Thyroid gland (tissue), 4 donors: Measurements from ENCODE around the gene PABPC1L. TPM values are rescaled to one million over a fixed set of nuclear protein-coding genes. Genes with fewer than 3 reads are reported as not detected.

Source experiments
- DNase-seq, 2 donors: peaks; one replicate each; pipeline ENCODE4 v3.0.0-alpha.2; 2019
- H3K27ac ChIP-seq, 3 donors: fragments of 200-600 bp; sonication (generic); 1 replicate in 2 of 3; 2 replicates in 1 of 3; pipeline ENCODE4 v1.5.1; 2016 to 2019; ENCODE audit warnings: mild to moderate bottlenecking in 1 of 3, moderate library complexity in 1 of 3
- H3K27me3 ChIP-seq: fragments of 200-600 bp; sonication (generic); one replicate; pipeline ENCODE4 v1.5.1; 2019
- H3K36me3 ChIP-seq, 2 donors: fragments of 200-600 bp; sonication (generic); one replicate each; pipeline ENCODE4 v1.5.1; 2016 to 2019
- H3K4me1 ChIP-seq, 2 donors: fragments of 200-600 bp; sonication (generic); one replicate each; pipeline ENCODE4 v1.5.1; 2017 to 2019
- H3K4me3 ChIP-seq, 3 donors: fragments of 200-600 bp; sonication (generic); replicated peaks in 1 of 3; 1 replicate in 2 of 3; 2 replicates in 1 of 3; pipeline ENCODE4 v1.5.1; 2016; ENCODE audit warnings: mild to moderate bottlenecking in 1 of 3
- H3K9me3 ChIP-seq: fragments of 200-600 bp; sonication (generic); one replicate; pipeline ENCODE4 v1.5.1; 2017
- CTCF ChIP-seq, 6 experiments: fragments of 200-600 bp in 3 of 6; fragments of 450-650 bp in 3 of 6; sonication (generic) in 3 of 6; IDR thresholded peaks; one replicate each; pipeline ENCODE4 v1.5.1; 2016 to 2019; ENCODE audit warnings: antibody characterized with exemption in 6 of 6, mild to moderate bottlenecking in 2 of 6, inconsistent platforms in 1 of 6, moderate library complexity in 1 of 6
- POLR2A ChIP-seq, 2 donors: fragments of 450-650 bp; IDR thresholded peaks; one replicate each; pipeline ENCODE4 v1.6.1; 2017; ENCODE audit warnings: antibody characterized with exemption in 2 of 2, mild to moderate bottlenecking in 2 of 2, moderate library complexity in 1 of 2
- WGBS, 2 donors: methylation state at CpG; one replicate each; pipeline ENCODE4 v1.1.5; 2017; 5-methylcytosine and 5-hydroxymethylcytosine counted together
- intact Hi-C: fragments of 100-400 bp; cut with DNase I; formaldehyde crosslinking; loops from one replicate; pipeline ENCODE4 v1.15.1; 2023
- total RNA-seq, 4 donors: library from RNA; depleted of rRNA; stranded (reverse); fragments of >200 nt; gene quantifications; one replicate each; pipeline ENCODE4 v1.2.3, GENCODE V29; 2016

PABPC1L gene
- total RNA-seq, 4 donors from 2014 or later = 26.5 to 53.8 (median 31.9) TPM

GRCh38 chr20:44918342-44918741 lies 8.5 kb downstream of the PABPC1L start:
- no peak for TF ChIP-seq POLR2A (IDR thresholded peaks at IDR 0.05)
- no peak for TF ChIP-seq CTCF (IDR thresholded peaks at IDR 0.05)
- DNase-seq = no peak
- Histone ChIP-seq H3K4me3 (no peak overlapping the region), H3K4me1 (no peaks in the 10 kb centered on the region), H3K9me3 (no peaks in the 10 kb centered on the region), H3K36me3 (peaks cover 0 to 9% of the 10 kb centered on the region in 2 donors), H3K27ac (no peak overlapping the region), H3K27me3 (no peaks in the 10 kb centered on the region)
- 96 to 99% methylated on average over 3 of the region's 3 CpGs for WGBS, 2 donors
- intact Hi-C loops = no loop called here

- 93 to 95% methylated on average over 10 of the region's 10 CpGs for WGBS, 2 donors
- no peak for DNase-seq
- no peak overlapping the region for H3K27ac ChIP-seq
Measured at GRCh38 chr20:44918761-44919160, 8.9 kb downstream of the PABPC1L start.

GRCh38 chr20:44921447-44921846 lies 11.6 kb downstream of the PABPC1L start:
- 97 to 98% methylated on average over 14 of the region's 14 CpGs for WGBS, 2 donors
- Histone ChIP-seq H3K27me3 (no peaks in the 10 kb centered on the region), H3K9me3 (no peaks in the 10 kb centered on the region), H3K36me3 (peaks cover 0 to 9% of the 10 kb centered on the region in 2 donors), H3K4me1 (no peaks in the 10 kb centered on the region), H3K27ac (no peak overlapping the region), H3K4me3 (no peak overlapping the region)
- no peak for DNase-seq
- intact Hi-C loops = no loop called here
- TF ChIP-seq POLR2A (IDR thresholded peaks at IDR 0.05) = no peak
- no peak for TF ChIP-seq CTCF (IDR thresholded peaks at IDR 0.05)

More at GRCh38 chr20:44918761-44919160, 8.9 kb downstream of the PABPC1L start:
- Histone ChIP-seq H3K4me1 (no peaks in the 10 kb centered on the region), H3K27me3 (no peaks in the 10 kb centered on the region), H3K36me3 (peaks cover 0 to 9% of the 10 kb centered on the region in 2 donors), H3K4me3 (no peak overlapping the region), H3K9me3 (no peaks in the 10 kb centered on the region)
- intact Hi-C loops = no loop called here
- no peak for TF ChIP-seq CTCF (IDR thresholded peaks at IDR 0.05)
- no peak for TF ChIP-seq POLR2A (IDR thresholded peaks at IDR 0.05)

GRCh38 chr20:44924541-44924940 lies 14.7 kb downstream of the PABPC1L start:
- no peak for DNase-seq
- Histone ChIP-seq H3K4me3 (no peak overlapping the region), H3K9me3 (no peaks in the 10 kb centered on the region), H3K36me3 (peaks cover 0 to 6% of the 10 kb centered on the region in 2 donors), H3K27ac (no peak overlapping the region), H3K4me1 (no peaks in the 10 kb centered on the region), H3K27me3 (no peaks in the 10 kb centered on the region)
- TF ChIP-seq POLR2A (IDR thresholded peaks at IDR 0.05) (no peak), CTCF (IDR thresholded peaks at IDR 0.05) (no peak)
- intact Hi-C loops = no loop called here
- WGBS, 2 donors = 88 to 89% methylated on average over 4 of the region's 4 CpGs

GRCh38 chr20:44928595-44928994 lies 18.7 kb downstream of the PABPC1L start:
- DNase-seq = no peak
- no peak for TF ChIP-seq CTCF (IDR thresholded peaks at IDR 0.05)
- no peak for TF ChIP-seq POLR2A (IDR thresholded peaks at IDR 0.05)
- intact Hi-C loops = no loop called here
- no peak overlapping the region for H3K4me3 ChIP-seq
- WGBS, 2 donors = 70 to 76% methylated on average over 3 of the region's 3 CpGs
- no peaks in the 10 kb centered on the region for H3K9me3 ChIP-seq
- H3K36me3 ChIP-seq = peaks cover 0 to 3% of the 10 kb centered on the region in 2 donors
- no peaks in the 10 kb centered on the region for H3K27me3 ChIP-seq
- H3K27ac ChIP-seq = no peak overlapping the region
- no peaks in the 10 kb centered on the region for H3K4me1 ChIP-seq
